Activated B cell treated with CpG ODN at 0.5 μM for 24 hours (primary cell): ENCODE results near the gene SOX18. TPM values are rescaled to one million over a fixed set of nuclear protein-coding genes. Genes with fewer than 3 reads are reported as not detected.
A peak's percentile ranks its signal among the peaks of the same experiment; 100 is the strongest.
"Not testable (repeated sequence)": the region's sequence is repeated elsewhere in the genome, so short reads cannot be mapped to it uniquely, and the experiment has no call there.

Experiments
- ATAC-seq: fragments of 200-7000 bp; cut with Tn5 transposase; one replicate; pipeline ENCODE4 v1.10.0; 2021; ENCODE audit warnings: low read depth, mild to moderate bottlenecking, moderate library complexity
- CTCF ChIA-PET: fragments of 350-600 bp; sonication (Branson Sonifier 250); formaldehyde crosslinking; loops from one replicate; lab custom pipeline; 2021; ENCODE audit warnings: antibody characterized with exemption; lab: Charles Lee
- POLR2A ChIA-PET: fragments of 350-600 bp; sonication (Branson Sonifier 250); formaldehyde crosslinking; loops from one replicate; lab custom pipeline; 2021; ENCODE audit warnings: antibody characterized with exemption; lab: Charles Lee
- DNase-seq: peaks from one replicate; pipeline ENCODE4 v3.0.0; 2022
- H3K27ac Mint-ChIP-seq: one replicate; pipeline ENCODE4 v1.8.0; 2020; ENCODE audit warnings: mixed read lengths
- H3K27me3 Mint-ChIP-seq: one replicate; pipeline ENCODE4 v1.8.0; 2021; ENCODE audit warnings: mixed read lengths
- H3K36me3 Mint-ChIP-seq: one replicate; pipeline ENCODE4 v1.8.0; 2021; ENCODE audit warnings: low read depth, mixed read lengths
- H3K4me1 Mint-ChIP-seq: one replicate; pipeline ENCODE4 v1.8.0; 2021; ENCODE audit warnings: mixed read lengths
- H3K4me3 Mint-ChIP-seq: one replicate; pipeline ENCODE4 v1.8.0; 2020; ENCODE audit warnings: mild to moderate bottlenecking, mixed read lengths
- H3K9me3 Mint-ChIP-seq: one replicate; pipeline ENCODE4 v1.8.0; 2020; ENCODE audit warnings: mixed read lengths
- intact Hi-C: fragments of 100-400 bp; cut with micrococcal nuclease; formaldehyde crosslinking; loops from one replicate; pipeline ENCODE4 v1.15.1; 2024
- total RNA-seq: library from RNA; stranded (reverse); gene quantifications from 2 replicates; pipeline ENCODE4 v1.2.3, GENCODE V29; 2022
- TF ChIP-seq, protein P1 (sequence below): fragments of 200-600 bp; IDR thresholded peaks from one replicate; pipeline ENCODE4 v1.8.0; 2022; ENCODE audit warnings: antibody characterized with exemption, mild to moderate bottlenecking

SOX18 gene
- total RNA-seq, 1 donor from 2014 or later = not detected

DNA sequence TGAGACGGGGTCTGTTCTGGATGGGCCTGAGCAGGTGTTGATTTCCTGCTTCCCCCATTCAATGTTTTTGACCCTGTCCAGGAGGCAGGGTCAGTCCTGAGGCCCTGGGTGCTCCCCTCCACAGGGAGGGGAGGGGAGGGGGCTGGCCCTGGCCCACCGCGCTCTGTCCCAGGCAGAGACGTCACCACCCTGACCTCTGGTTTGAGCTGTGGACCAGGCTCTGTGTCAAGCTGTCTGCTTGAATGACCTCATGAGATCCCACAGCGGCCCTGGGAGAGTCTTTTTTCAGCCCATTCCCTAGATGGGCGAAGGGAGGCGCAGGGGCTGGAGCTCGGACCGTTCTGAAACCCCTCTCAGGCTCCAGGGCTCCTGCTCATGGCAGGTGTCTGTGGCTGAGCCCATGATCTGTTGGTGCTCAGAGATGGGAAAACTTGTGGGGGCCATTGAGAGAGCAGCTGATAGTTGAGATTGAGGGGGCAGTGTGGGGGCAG lies 43.6 kb upstream of the SOX18 start:
- ATAC-seq = peak; percentile 18
- no peak for DNase-seq
- ChIA-PET CTCF (no interaction called here), POLR2A (interaction anchor here (0.6 kb wide), 1 partner anchor 13 kb away, joined by 15 read pairs; the partner anchor contains the start of gene OPRL1)
- Mint-ChIP-seq H3K36me3 (peaks cover 8% of the 10 kb centered on the region), H3K4me3 (no peak overlapping the region), H3K27ac (no peak overlapping the region), H3K4me1 (peaks cover 18% of the 10 kb centered on the region), H3K27me3 (no peaks in the 10 kb centered on the region), H3K9me3 (peaks cover 3% of the 10 kb centered on the region)
- intact Hi-C loops = no loop called here
- TF ChIP-seq, protein P1, sequence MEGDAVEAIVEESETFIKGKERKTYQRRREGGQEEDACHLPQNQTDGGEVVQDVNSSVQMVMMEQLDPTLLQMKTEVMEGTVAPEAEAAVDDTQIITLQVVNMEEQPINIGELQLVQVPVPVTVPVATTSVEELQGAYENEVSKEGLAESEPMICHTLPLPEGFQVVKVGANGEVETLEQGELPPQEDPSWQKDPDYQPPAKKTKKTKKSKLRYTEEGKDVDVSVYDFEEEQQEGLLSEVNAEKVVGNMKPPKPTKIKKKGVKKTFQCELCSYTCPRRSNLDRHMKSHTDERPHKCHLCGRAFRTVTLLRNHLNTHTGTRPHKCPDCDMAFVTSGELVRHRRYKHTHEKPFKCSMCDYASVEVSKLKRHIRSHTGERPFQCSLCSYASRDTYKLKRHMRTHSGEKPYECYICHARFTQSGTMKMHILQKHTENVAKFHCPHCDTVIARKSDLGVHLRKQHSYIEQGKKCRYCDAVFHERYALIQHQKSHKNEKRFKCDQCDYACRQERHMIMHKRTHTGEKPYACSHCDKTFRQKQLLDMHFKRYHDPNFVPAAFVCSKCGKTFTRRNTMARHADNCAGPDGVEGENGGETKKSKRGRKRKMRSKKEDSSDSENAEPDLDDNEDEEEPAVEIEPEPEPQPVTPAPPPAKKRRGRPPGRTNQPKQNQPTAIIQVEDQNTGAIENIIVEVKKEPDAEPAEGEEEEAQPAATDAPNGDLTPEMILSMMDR = no peak

DNA sequence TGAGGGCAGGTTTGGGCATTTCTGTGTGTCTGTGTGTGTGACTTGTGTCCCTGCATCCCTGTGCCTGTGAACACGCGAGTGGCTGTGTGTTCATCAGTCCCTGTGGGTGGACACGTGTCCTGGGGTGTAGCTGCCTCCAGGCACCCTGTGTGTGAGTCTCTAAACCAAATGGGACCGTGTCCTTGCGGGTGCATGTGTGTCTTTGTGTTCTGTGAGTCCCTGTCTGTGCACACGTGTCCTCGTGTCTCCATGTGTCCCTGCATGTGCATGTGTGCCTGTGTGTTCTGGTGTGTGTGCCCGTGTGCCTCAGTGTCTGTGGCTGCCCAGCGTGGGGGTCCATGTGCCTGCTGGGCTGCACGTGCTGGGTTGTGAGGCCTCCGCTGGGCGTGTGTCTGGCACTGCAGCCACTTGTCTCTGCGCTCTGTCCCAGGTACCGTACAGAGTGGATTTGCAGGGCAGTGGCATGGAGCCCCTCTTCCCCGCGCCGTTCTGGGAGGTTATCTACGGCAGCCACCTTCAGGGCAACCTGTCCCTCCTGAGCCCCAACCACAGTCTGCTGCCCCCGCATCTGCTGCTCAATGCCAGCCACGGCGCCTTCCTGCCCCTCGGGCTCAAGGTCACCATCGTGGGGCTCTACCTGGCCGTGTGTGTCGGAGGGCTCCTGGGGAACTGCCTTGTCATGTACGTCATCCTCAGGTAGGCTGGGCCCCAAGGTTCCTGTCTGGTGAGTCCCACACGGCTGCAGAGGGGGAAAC lies 43.0 kb upstream of the SOX18 start:
- no peak for DNase-seq
- H3K9me3 Mint-ChIP-seq = peaks cover 3% of the 10 kb centered on the region
- H3K36me3 Mint-ChIP-seq = peaks cover 6% of the 10 kb centered on the region
- ChIA-PET CTCF (no interaction called here), POLR2A (interaction anchor here (0.8 to 1.0 kb wide), 2 partner anchors 50 to 103 kb away, joined by 3 read pairs; no protein-coding TSS in a partner anchor)
- H3K4me1 Mint-ChIP-seq = peaks cover 18% of the 10 kb centered on the region
- no peaks in the 10 kb centered on the region for H3K27me3 Mint-ChIP-seq
- no peak for ATAC-seq
- H3K4me3 Mint-ChIP-seq = no peak overlapping the region
- intact Hi-C loops = no loop called here
- no peak overlapping the region for H3K27ac Mint-ChIP-seq
- TF ChIP-seq, protein P1 = no peak

DNA sequence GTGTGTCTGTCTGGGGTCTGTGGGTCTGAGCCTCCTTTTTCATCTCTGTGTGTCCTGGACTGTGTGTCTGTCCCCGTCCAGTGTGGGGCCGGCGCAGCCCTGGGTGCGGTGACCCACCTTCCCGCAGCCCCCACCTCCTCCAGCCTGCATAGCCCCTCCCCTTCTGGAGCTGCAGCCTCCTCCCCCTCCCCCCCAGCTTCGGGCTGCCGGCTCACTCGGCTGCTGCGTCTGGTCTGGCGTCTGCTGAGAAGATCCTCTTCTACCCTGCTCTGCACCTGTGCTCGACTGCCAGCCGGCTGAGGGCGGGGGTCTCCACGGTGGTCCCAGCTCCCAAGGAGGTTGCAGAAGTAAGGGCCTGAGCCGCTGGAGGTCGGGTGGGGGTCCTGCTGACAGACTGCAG lies 42.3 kb upstream of the SOX18 start:
- no peak overlapping the region for H3K27ac Mint-ChIP-seq
- intact Hi-C loops = no loop called here
- DNase-seq (no peak), ATAC-seq (no peak)
- peaks cover under 1% of the 10 kb centered on the region for H3K9me3 Mint-ChIP-seq
- TF ChIP-seq, protein P1 = no peak
- peaks cover 4% of the 10 kb centered on the region for H3K36me3 Mint-ChIP-seq
- ChIA-PET CTCF (no interaction called here), POLR2A (interaction anchor here (0.8 to 1.0 kb wide), 2 partner anchors 50 to 103 kb away, joined by 3 read pairs; no protein-coding TSS in a partner anchor)
- no peak overlapping the region for H3K4me3 Mint-ChIP-seq
- peaks cover 18% of the 10 kb centered on the region for H3K4me1 Mint-ChIP-seq
- H3K27me3 Mint-ChIP-seq = no peaks in the 10 kb centered on the region

DNA sequence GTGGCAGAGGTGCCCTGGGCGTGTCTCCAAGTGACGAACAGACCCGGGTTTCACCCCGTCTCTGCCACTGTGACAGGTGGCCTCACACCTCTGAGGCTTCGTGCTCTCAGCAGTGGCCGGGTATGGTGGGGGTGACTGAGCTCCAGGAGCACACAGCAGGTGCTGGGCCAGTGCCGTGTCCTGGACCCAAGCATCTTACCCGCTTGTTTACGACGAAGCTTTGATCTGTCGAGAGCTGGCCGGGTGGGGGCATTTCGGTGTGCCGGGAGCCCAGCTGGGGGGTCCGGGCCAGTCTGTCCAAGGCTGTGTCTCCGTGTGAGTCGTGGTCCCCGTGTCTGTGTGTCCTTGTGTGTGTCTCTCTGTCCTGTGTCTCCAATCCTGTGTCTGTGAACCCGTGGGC lies 41.9 kb upstream of the SOX18 start:
- Mint-ChIP-seq H3K27me3 (no peaks in the 10 kb centered on the region), H3K27ac (no peak overlapping the region), H3K36me3 (no peaks in the 10 kb centered on the region), H3K9me3 (no peaks in the 10 kb centered on the region), H3K4me3 (no peak overlapping the region), H3K4me1 (peaks cover 15% of the 10 kb centered on the region)
- DNase-seq (no peak), ATAC-seq (no peak)
- ChIA-PET CTCF (no interaction called here), POLR2A (interaction anchor here (1.0 kb wide), 1 partner anchor 49 kb away, joined by 3 read pairs; no protein-coding TSS in a partner anchor)
- TF ChIP-seq, protein P1 = no peak
- intact Hi-C loops = no loop called here

DNA sequence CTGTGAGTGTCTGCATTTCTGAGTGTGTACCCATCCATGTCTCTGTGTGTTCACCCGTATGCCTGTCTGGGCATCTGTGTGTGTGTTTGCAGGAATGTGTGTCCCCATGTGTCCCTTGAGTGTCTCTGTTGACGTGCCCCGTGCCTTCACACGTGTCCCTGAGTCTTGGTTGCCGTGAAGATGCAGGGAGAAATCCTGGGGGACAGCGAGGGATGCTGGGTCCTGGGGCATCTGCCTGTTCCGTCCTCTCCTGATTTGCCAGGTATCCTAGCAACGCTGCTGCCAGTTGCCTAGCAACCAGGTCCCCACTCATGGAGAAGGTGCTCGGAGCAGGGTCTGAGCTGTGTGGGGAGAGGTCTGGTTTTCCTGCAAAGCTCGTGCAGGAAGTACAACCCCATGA lies 40.7 kb upstream of the SOX18 start:
- H3K36me3 Mint-ChIP-seq = no peaks in the 10 kb centered on the region
- intact Hi-C loops = no loop called here
- no peak overlapping the region for H3K4me3 Mint-ChIP-seq
- peaks cover 10% of the 10 kb centered on the region for H3K4me1 Mint-ChIP-seq
- H3K27ac Mint-ChIP-seq = no peak overlapping the region
- H3K27me3 Mint-ChIP-seq = no peaks in the 10 kb centered on the region
- ChIA-PET POLR2A (no interaction called here), CTCF (interaction anchor here (0.8 kb wide), 1 partner anchor 52 kb away, joined by 3 read pairs; no protein-coding TSS in a partner anchor)
- TF ChIP-seq, protein P1 = no peak
- no peaks in the 10 kb centered on the region for H3K9me3 Mint-ChIP-seq
- DNase-seq (no peak), ATAC-seq (no peak)

DNA sequence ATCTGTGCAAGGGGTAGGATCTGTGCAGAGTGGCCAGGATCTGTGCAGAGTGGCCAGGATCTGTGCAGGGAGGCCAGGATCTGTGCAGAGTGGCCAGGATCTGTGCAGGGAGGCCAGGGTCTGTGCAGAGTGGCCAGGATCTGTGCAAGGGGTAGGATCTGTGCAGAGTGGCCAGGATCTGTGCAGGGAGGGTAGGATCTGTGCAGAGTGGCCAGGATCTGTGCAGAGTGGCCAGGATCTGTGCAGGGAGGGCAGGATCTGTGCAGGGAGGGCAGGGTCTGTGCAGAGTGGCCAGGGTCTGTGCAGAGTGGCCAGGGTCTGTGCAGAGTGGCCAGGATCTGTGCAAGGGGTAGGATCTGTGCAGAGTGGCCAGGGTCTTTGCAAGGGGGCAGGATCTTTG lies 39.1 kb upstream of the SOX18 start:
- intact Hi-C loops, ATAC-seq, H3K36me3 Mint-ChIP-seq, H3K27ac Mint-ChIP-seq, H3K9me3 Mint-ChIP-seq, H3K4me3 Mint-ChIP-seq, POLR2A ChIA-PET, CTCF ChIA-PET, DNase-seq, H3K27me3 Mint-ChIP-seq: not testable (repeated sequence)
- H3K4me1 Mint-ChIP-seq = peaks cover 16% of the 10 kb centered on the region

DNA sequence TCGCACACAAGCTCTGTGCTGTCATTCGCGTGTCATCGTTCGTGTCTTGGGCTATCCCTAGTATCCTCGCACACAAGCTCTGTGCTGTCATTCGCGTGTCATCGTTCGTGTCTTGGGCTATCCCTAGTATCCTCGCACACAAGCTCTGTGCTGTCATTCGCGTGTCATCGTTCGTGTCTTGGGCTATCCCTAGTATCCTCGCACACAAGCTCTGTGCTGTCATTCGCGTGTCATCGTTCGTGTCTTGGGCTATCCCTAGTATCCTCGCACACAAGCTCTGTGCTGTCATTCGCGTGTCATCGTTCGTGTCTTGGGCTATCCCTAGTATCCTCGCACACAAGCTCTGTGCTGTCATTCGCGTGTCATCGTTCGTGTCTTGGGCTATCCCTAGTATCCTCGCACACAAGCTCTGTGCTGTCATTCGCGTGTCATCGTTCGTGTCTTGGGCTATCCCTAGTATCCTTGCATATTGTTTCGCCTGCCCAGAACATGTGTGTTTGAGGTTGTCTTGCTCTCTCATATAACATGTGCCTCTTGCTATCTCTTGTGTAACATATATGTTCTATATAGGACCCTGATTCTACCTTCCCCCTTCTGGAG lies 37.9 kb upstream of the SOX18 start:
- CTCF ChIA-PET, POLR2A ChIA-PET, H3K27me3 Mint-ChIP-seq, H3K9me3 Mint-ChIP-seq, ATAC-seq, H3K4me3 Mint-ChIP-seq, H3K36me3 Mint-ChIP-seq, DNase-seq, intact Hi-C loops, H3K27ac Mint-ChIP-seq: not testable (repeated sequence)
- H3K4me1 Mint-ChIP-seq = peaks cover 22% of the 10 kb centered on the region
